Erythroblast (primary cell): ENCODE measurements around the gene AR.

Source experiments
- GATA1 ChIP-seq: IDR thresholded peaks from 2 replicates; pipeline ENCODE4 v1.6.1; 2011; ENCODE audit warnings: low read depth, mild to moderate bottlenecking, control low read depth, low read length, moderate library complexity
- POLR2A ChIP-seq: IDR thresholded peaks from 2 replicates; pipeline ENCODE4 v1.6.1; 2011; ENCODE audit warnings: mild to moderate bottlenecking, low read length

DNA sequence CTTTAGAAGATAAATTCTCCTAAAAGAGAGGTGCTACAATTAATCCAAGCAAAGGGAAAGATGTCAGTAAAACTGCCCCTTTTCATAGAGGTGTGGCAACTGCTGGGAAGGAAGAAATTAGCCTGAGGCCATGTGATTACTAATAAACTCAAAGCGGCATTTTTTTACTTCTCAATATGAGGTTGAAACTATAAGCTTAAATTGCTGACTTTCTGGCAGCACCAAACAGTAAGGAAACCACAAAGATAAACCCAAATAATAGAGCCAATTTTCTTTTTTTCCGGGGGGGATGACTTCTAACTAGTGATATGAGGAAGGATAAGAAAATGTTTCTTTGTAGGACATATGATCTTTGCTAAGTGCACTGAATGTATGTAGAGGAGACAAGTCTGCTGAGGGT is 30.9 kb downstream of the AR start:
- no peak for TF ChIP-seq POLR2A
- no peak for TF ChIP-seq GATA1
